Right lobe of liver (tissue), 6 donors: ENCODE data around the gene D2HGDH. TPM values are rescaled to one million over a fixed set of nuclear protein-coding genes. Genes with fewer than 3 reads are reported as not detected.
A peak's percentile ranks its signal among the peaks of the same experiment; 100 is the strongest.

Experiments
- ATAC-seq, 4 donors: fragments of 200-7000 bp; cut with Tn5 transposase; one replicate each; pipeline ENCODE4 v1.9.1; 2020; ENCODE audit warnings: mild to moderate bottlenecking in 4 of 4, moderate library complexity in 4 of 4
- DNase-seq, 3 donors: peaks; one replicate each; pipeline ENCODE4 v3.0.0-alpha.2; 2020
- H3K27ac ChIP-seq, 3 donors: fragments of 200-600 bp; one replicate each; pipeline ENCODE4 v1.8.0; 2022
- H3K27me3 ChIP-seq, 2 donors: fragments of 200-600 bp; one replicate each; pipeline ENCODE4 v1.8.0; 2022
- H3K36me3 ChIP-seq, 4 donors: fragments of 200-600 bp; sonication (generic) in 1 of 4; one replicate each; pipeline versions ENCODE4 v1.5.1 to v1.8.0; 2017 to 2022; ENCODE audit warnings: control low read depth in 1 of 4
- H3K4me1 ChIP-seq, 4 donors: fragments of 200-600 bp; sonication (generic) in 1 of 4; one replicate each; pipeline versions ENCODE4 v1.5.1 to v1.8.0; 2017 to 2022; ENCODE audit warnings: control low read depth in 1 of 4
- H3K4me3 ChIP-seq, 3 donors: fragments of 200-600 bp; one replicate each; pipeline ENCODE4 v1.8.0; 2022
- H3K9me3 ChIP-seq, 4 donors: fragments of 200-600 bp; sonication (generic) in 1 of 4; one replicate each; pipeline versions ENCODE4 v1.5.1 to v1.8.0; 2017 to 2022; ENCODE audit warnings: control low read depth in 1 of 4
- CTCF ChIP-seq, 4 donors: fragments of 200-600 bp in 3 of 4; fragments of 450-650 bp in 1 of 4; IDR thresholded peaks; one replicate each; pipeline versions ENCODE4 v1.5.1 to v1.8.0; 2016 to 2022; ENCODE audit warnings: antibody characterized with exemption in 4 of 4, mild to moderate bottlenecking in 2 of 4
- POLR2A ChIP-seq: fragments of 450-650 bp; IDR thresholded peaks from one replicate; pipeline ENCODE4 v1.6.1; 2017; ENCODE audit warnings: antibody characterized with exemption, mild to moderate bottlenecking
- WGBS: methylation state at CpG from one replicate; pipeline ENCODE4 v1.1.6; 2018; ENCODE audit warnings: low coverage, low lambda C conversion rate; ENCODE audit not compliant: insufficient coverage; ENCODE audit errors: missing lambda C conversion rate; 5-methylcytosine and 5-hydroxymethylcytosine counted together
- intact Hi-C, 2 donors: fragments of 100-400 bp; cut with DNase I; formaldehyde crosslinking; loops; one replicate each; pipeline versions ENCODE4 v1.11.2 to v1.14.1; 2022
- long read RNA-seq: library from polyadenylated mRNA; unstranded; transcript quantifications from one replicate; pipeline ENCODE4 v2.0.0, GENCODE V29; 2019
- total RNA-seq, 6 experiments: library from RNA; depleted of rRNA in 2 of 6; stranded (reverse); fragments of >200 nt in 2 of 6; fragmentation: NEBNext Ultra II Directional in 3 of 6; extraction: Animal tissue kit (Norgen Biotek cat#: 25700) in 3 of 6; gene quantifications; one replicate each; pipeline versions ENCODE4 v1.1.0 to v1.2.4, GENCODE V29; 2016 to 2023
- donor health status: DM: no; HTN: yes; CAD: no.
- donor health status: DM: no; HTN: no; CAD: no.
- donor health status: DM: no; HTN: no; CAD: no.
- donor health status: DM: no; HTN: yes; CAD: no.
- donor health status: DM: no; HTN: yes; CAD: no.

The D2HGDH gene
- total RNA-seq = 10 to 100 TPM; 18.9 to 38.6 (median 25.9) TPM
- long read RNA-seq = 0 reads

DNA sequence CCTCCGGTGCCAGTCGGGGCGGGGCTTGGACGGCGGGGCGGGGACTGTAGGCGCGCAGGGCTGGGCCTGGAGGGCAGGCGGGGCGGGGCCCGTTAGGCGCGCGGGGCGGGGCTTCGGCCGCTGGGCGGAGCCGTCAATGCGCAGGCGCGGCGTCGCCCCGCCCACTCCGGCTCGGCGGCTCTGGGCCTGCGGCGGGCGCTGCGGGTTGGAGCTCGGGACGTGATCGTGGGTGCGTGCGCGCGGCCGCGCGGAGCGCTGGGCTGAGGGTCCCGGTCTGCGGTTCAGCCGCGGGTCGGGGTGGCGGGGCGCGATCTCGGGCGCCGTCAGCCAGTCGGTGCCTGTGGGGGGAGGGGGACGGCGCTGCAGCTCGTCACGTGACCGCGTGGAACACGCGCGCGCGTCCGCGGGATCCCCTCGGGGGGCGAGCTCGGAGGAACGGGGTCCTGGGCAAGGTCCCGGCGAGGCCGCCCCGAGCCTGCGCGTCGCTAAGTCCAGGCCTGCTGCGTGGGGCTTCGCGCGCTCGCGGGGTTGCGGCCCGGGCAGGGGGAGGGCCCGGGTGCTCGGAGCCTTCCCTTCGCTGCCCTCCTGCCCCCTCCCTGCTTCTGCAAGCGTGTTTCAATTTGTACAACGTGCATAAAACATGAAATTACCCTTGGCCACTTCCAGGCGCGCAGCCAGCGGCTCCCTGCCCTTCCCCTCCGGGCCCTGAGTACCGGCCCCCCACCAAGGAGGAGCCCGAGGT is at the start of gene D2HGDH:
D2HGDH (plus strand) TSS at position 164 of the 742 bp plus-strand sequence. CDS start 595 bp downstream, outside the sequence.
- 0% methylated on average over 10 of the region's 98 CpGs for whole genome bisulfite sequencing

GRCh38 chr2:241686324-241686649 is 48.1 kb upstream of the D2HGDH start:
- DNase-seq = no peak

More for the DNA sequence above, at the start of gene D2HGDH:
- peak; percentile 79 for TF ChIP-seq POLR2A
- TF ChIP-seq CTCF (IDR thresholded peaks at IDR 0.05) = no peak
- peak within 1 kb of the TSS; percentile 87 to 89 (median 87) for H3K27ac ChIP-seq
- peaks cover 0 to 23% (median 8%) of the 10 kb centered on the region in 4 donors for H3K4me1 ChIP-seq
- DNase-seq (peak; percentile 97), ATAC-seq (peak; percentile 89 to 93 (median 90))
- H3K27me3 ChIP-seq = no peaks in the 10 kb centered on the region
- intact Hi-C loops = no loop called here
- H3K4me3 ChIP-seq = peak within 1 kb of the TSS; percentile 90 to 95 (median 94)
- H3K9me3 ChIP-seq = no peaks in the 10 kb centered on the region
- no peaks in the 10 kb centered on the region for H3K36me3 ChIP-seq

GRCh38 chr2:241686650-241687425 is 47.6 kb upstream of the D2HGDH start, which contains the start of gene DTYMK:
Gene DTYMK (minus strand): TSS chr2:241686815. CDS start chr2:241686783, 32 bp downstream.
- intact Hi-C loops = no loop called here
- no peaks in the 10 kb centered on the region for H3K27me3 ChIP-seq
- peaks cover 0 to 15% (median 8%) of the 10 kb centered on the region in 4 donors for H3K4me1 ChIP-seq
- TF ChIP-seq CTCF (IDR thresholded peaks at IDR 0.05) (no peak), POLR2A (peak; percentile 91)
- ATAC-seq (peak; percentile 94 to 96 (median 96)), DNase-seq (peak; percentile 97 to 98 (median 98))
- no peaks in the 10 kb centered on the region for H3K9me3 ChIP-seq
- H3K4me3 ChIP-seq = peak within 1 kb of the TSS; percentile 93 to 96 (median 94)
- peak within 1 kb of the TSS; percentile 94 to 97 (median 96) for H3K27ac ChIP-seq
- H3K36me3 ChIP-seq = peaks cover 0 to 14% (median 0%) of the 10 kb centered on the region in 4 donors
- 0% methylated on average over 14 of the region's 102 CpGs for WGBS

More at GRCh38 chr2:241686324-241686649, 48.1 kb upstream of the D2HGDH start:
- Histone ChIP-seq H3K36me3 (peaks cover 0 to 14% (median 0%) of the 10 kb centered on the region in 4 donors), H3K4me1 (peaks cover 0 to 15% (median 8%) of the 10 kb centered on the region in 4 donors), H3K27me3 (no peaks in the 10 kb centered on the region), H3K4me3 (peak overlapping the region; percentile 93 to 96 (median 94)), H3K9me3 (no peaks in the 10 kb centered on the region), H3K27ac (peak overlapping the region in 2 of 3 donors; percentile 26 to 97)
- intact Hi-C loops = no loop called here
- 1% methylated on average over 26 of the region's 37 CpGs for WGBS
- peak in 1 of 4 donors; percentile 1 for ATAC-seq
- TF ChIP-seq POLR2A (no peak), CTCF (IDR thresholded peaks at IDR 0.05) (no peak)

DNA sequence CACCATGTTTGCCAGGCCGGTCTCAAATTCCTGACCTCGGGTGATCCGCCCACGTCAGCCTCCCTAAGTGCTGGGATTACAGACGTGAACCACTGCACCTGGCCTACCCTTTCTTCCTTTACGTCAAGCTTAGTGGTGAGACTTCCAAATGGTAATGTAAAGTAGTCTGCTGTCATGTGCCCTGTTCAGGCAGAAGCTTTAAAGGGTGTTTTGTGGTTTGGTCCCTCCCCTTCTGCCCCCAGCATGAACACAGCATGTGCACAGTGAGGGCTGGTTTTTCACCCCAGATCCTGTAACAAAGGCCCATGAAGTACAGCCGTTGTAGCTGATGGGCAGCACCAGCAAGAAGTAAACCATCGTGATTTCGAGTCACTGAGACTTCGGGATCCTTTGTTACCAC is 45.1 kb upstream of the D2HGDH start:
- intact Hi-C loops = no loop called here
- Histone ChIP-seq H3K4me1 (peaks cover 0 to 15% (median 8%) of the 10 kb centered on the region in 4 donors), H3K9me3 (no peaks in the 10 kb centered on the region), H3K27me3 (no peaks in the 10 kb centered on the region), H3K36me3 (peaks cover 0 to 14% (median 0%) of the 10 kb centered on the region in 4 donors), H3K27ac (no peak overlapping the region), H3K4me3 (no peak overlapping the region)
- DNase-seq (no peak), ATAC-seq (no peak)
- WGBS = 84% methylated on average over 10 of the region's 10 CpGs
- TF ChIP-seq CTCF (IDR thresholded peaks at IDR 0.05) (no peak), POLR2A (no peak)
